CD4-positive, alpha-beta T cell treated with Interleukin-4 for 4 hours (primary cell): Measurements from ENCODE around the gene PCBP2.
A peak's percentile ranks its signal among the peaks of the same experiment; 100 is the strongest.
"Not testable (repeated sequence)": the region's sequence is repeated elsewhere in the genome, so short reads cannot be mapped to it uniquely, and the experiment has no call there.

Experiments used
- DNase-seq: peaks from one replicate; pipeline ENCODE4 v3.0.0-alpha.2; 2020

PCBP2 gene

DNA sequence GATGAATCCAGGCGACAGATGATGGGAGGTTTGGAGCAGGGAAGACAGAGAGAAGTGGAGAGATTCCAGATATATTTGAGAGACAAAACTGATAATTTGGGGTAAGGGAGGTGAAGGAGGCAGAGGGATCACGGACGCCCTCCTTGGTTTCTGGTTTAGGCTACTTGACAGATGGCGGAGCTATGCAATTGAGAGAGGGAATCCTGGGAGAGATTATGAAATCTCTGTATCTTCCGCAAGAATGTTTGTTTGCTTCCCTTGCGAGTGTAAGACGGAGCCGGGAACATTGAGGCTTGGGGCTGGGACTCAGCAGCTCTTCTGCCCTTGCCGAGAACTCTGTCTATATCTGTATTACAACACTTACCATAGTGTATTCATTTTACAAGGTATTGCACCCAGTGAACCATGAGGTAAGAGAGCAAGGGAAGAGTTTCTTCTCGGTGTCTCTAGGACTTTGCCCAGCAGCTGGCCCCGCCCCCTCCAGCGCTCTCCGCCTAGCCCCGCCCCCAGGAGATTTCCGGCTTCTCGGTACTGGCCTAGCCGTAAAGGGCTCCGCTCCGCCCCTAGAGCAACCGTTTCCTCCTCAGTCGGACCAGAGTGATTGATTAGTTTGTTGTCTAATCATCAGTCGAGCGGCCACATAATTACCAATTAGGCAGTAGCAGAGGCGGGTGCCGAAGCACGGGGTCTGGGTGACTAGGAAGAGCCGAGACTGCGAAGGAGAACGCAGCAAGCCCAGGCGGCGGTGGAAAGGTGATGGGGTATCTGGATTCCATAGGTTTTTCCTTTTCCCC is 10.7 kb upstream of the PCBP2 start, which contains the start of gene PRR13:
Gene PRR13 (plus strand): TSS at position 695 of the 794 bp plus-strand sequence. CDS start 981 bp downstream, outside the sequence.
- DNase-seq, result peak; percentile 100

- DNase-seq, result no peak
Measured at GRCh38 chr12:53443955-53444354, 7.9 kb upstream of the PCBP2 start.

- DNase-seq, result not testable (repeated sequence)
Measured at GRCh38 chr12:53444593-53445325, 7.1 kb upstream of the PCBP2 start.

DNA sequence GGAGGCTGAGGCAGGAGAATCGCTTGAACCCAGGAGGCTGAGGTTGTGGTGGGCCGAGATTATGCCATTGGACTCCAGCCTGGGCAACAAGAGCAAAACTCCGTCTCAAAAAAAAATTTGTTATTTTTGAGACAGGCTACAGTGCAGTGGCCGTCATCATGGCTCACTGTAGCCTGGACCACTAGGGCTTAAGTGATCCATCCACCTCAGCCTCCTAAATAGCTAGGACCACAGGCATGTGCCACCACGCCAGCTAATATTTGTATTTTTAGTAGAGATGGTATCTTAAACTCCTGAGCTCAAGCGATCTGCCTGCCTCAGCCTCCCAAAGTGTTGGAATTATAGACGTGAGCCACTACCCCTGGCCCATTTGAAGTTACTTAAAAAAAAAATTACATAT is 966 bp upstream of the PCBP2 start:
- DNase-seq, result no peak

- DNase-seq, result peak; percentile 75
Measured at GRCh38 chr12:53452159-53453077, 516 bp downstream of the PCBP2 start.

DNA sequence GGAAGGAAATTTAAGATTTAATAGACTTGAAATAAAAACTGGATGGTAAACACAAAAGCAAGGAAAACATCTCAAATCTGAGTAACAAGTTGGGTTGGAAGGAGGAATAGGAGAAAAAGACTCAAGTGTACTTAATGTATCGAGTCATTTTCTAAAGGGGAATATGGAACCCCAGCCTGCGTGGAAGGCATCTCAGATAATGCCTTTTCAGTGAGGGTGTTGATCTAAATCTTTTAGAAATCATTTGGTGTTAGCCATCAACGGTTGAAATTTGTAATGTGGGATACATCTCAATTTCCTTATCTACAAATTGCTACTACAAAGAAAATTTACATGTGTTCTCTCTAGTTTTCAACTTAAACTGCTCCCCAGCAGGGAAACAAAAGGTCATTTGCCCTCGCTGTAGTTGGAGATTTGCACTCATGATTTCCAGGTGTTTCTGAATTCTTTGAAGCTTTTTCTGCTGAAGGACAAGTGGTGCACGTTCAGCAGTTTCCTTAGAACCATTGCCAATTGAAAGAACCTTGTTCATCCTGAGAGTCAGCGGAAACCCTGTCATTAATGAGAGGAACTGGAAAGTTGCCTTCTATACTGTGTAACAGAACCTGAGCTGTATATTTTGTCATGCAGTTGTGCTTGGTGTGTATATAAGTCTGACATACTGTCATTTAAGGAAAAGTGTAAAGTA is 2.2 kb downstream of the PCBP2 start:
- no peak for DNase-seq

DNA sequence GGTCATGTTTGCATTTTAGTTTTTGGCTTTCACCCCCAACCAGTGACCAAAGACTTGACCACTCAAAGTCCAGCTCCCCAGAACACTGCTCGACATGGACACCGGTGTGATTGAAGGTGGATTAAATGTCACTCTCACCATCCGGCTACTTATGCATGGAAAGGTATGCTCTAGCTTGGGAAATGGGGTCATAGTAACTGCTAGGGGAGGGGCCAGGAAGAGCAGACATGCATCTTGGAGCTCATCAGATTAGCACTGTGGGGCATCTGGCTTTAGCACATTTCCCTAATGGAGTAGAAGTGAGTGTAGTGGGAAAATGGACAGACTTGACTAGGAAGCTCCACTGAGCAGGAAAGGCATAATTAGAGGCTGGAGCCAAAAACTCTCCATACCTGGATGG is 2.8 kb downstream of the PCBP2 start:
- no peak for DNase-seq

GRCh38 chr12:53456654-53457366 is 4.9 kb downstream of the PCBP2 start:
- DNase-seq, result no peak

DNA sequence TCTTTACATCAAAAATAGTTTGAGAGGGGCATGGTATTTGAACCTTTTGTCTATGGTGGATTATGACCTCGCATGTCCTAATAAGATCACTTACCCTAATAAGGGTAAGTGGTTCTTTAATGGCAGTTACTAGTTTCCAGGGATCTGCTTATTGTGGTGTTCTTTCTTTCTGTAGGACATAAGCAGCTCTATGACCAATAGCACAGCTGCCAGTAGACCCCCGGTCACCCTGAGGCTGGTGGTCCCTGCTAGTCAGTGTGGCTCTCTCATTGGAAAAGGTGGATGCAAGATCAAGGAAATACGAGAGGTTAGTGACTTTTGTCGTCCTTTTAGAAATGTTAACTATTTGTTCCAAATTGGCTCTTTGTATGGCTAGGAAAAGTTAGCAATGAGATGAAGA is 7.2 kb downstream of the PCBP2 start:
- DNase-seq, result no peak

DNA sequence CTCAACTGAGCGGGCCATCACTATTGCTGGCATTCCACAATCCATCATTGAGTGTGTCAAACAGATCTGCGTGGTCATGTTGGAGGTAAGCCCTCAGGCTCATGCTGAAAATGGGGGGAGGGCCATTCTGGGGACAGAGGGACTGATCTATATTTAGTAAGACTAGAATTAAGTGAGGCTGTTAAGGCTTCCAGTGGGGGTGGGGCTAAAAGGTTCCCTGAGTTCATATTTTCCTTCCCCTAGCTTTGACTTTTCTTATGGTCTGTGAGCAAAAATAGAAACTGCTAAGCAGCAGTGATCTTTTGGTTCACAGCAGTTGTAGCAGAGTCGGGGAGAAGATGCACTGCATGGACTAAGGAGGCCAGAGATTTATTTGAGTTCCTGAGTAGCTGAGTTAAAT is 9.2 kb downstream of the PCBP2 start:
- DNase-seq, result no peak

GRCh38 chr12:53461591-53461990 is 9.7 kb downstream of the PCBP2 start:
- no peak for DNase-seq

DNA sequence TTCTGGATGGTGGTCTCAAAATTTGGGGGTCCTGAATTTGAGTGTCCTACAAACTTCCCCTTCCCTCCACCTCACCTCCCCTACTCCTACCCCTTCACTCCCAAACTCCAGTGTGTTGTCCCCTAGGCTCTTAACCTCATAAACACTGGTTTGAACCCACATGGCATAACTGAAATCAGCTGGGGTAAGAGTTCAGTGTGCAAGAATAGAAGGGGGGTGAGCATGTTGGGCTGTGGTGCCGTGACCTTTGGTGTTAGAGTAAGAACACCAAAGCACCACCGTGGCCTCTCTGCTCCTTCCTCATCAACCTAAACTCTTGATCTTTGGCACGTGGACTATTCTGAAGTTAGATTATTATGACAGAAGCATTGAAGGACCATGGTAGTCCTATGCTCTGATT is 11.0 kb downstream of the PCBP2 start:
- DNase-seq, result no peak

- DNase-seq, result no peak
Measured at GRCh38 chr12:53463802-53464560, 12.1 kb downstream of the PCBP2 start.

- no peak for DNase-seq
Measured at GRCh38 chr12:53464685-53465418, 12.9 kb downstream of the PCBP2 start.

DNA sequence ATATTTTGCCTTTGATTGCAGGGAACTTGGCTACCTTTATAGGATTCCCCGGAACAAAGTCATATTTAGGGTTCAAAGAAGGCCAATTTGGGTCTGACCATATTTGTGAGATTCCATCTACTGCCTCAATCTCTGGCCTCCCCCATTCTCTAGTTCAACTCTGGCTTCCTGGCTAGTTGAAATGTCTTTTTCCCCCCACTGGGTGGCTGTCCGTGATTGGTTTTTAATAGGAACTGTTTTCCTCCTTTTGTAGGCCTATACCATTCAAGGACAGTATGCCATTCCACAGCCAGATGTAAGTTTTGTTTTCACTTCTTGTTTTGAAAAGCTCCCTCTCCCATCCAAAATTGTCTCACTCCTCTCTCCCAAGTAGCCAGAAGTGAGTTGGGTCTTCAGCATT is 13.8 kb downstream of the PCBP2 start:
- DNase-seq, result no peak

- DNase-seq, result no peak
Measured at GRCh38 chr12:53466640-53467039, 14.7 kb downstream of the PCBP2 start.

DNA sequence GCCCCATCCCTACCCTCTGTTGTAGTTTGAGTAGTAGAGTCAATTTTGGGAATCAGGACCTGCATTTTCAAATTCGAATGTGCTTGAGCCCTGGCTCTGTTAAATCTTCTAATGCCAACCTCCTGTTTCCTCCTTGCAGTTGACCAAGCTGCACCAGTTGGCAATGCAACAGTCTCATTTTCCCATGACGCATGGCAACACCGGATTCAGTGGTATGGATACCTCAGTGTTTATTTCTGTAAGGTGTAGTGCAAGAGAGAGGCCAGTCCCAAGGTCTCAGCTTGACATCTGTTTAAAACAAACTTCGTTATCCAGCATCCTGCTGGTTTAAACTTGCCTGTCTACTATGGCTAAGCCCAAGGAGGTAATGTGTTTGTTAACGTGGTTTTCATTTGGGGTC is 15.2 kb downstream of the PCBP2 start:
- no peak for DNase-seq

DNA sequence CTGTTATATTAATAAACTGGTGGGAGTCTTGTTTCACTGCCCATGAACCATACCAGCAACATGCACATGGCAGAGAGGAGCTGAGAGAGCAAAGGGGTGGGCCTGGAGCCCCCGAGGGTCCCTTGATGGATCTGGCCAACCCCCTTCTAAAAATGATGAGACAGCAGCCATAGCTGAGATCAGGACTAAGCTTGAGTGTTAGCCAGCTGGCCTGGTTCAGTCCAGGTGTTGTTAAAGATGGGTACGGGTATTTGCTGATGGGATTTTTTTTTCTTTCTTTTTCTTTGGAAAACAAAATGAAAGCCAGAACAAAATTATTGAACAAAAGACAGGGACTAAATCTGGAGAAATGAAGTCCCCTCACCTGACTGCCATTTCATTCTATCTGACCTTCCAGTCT is 16.0 kb downstream of the PCBP2 start:
- no peak for DNase-seq

DNA sequence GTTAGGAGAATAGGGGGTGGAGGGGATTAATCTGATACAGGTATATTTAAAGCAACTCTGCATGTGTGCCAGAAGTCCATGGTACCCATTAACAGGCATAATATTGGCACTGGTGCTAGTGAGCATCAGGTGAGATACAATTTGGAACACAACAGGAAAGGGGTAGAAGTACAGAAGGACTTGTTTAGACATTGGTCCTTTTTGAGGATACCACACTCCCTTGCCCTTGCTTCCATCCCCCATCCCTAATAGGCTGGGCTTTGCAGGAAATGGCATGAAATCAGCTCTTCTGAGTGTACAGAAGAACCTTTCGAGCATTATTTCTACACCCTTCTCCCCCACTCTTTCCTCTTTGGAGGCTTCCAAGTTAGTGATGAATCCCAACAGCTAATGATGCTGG is 16.4 kb downstream of the PCBP2 start:
- DNase-seq, result no peak

DNA sequence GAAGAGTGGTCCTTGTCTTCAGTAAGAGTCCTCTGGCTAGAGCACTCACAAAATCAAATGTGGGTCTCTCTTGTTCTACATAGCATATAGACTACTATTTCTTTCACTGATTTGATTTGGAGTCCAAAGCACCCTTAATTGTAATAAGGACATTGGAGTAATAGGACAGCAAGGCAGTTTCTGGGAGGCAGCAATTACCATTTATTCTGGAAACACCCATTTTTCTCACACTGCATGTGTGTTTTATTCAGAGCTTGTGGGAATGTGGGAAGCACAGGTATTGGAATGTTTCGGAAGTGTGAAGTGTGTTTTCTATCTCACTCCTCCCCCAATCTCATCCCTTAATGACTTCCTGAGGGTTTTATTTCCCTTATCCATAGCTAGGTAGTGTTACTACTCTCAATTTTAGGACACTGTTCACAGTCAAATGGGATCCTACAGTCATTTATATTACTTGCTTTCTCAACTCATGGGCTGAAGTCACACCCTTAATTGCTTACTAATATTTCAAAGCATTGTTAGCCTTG is 20.2 kb downstream of the PCBP2 start:
- no peak for DNase-seq
